ENCODE data around the gene NOTUM. TPM values are rescaled to one million over a fixed set of nuclear protein-coding genes. Genes with fewer than 3 reads are reported as not detected.

Gene NOTUM
- total and polyA plus RNA-seq, 10 of the 15 experiments (the other 5 are each of a cell fraction or from before 2014, with no cell fraction given): 0.04 to 0.13 TPM; not detected in 8

DNA sequence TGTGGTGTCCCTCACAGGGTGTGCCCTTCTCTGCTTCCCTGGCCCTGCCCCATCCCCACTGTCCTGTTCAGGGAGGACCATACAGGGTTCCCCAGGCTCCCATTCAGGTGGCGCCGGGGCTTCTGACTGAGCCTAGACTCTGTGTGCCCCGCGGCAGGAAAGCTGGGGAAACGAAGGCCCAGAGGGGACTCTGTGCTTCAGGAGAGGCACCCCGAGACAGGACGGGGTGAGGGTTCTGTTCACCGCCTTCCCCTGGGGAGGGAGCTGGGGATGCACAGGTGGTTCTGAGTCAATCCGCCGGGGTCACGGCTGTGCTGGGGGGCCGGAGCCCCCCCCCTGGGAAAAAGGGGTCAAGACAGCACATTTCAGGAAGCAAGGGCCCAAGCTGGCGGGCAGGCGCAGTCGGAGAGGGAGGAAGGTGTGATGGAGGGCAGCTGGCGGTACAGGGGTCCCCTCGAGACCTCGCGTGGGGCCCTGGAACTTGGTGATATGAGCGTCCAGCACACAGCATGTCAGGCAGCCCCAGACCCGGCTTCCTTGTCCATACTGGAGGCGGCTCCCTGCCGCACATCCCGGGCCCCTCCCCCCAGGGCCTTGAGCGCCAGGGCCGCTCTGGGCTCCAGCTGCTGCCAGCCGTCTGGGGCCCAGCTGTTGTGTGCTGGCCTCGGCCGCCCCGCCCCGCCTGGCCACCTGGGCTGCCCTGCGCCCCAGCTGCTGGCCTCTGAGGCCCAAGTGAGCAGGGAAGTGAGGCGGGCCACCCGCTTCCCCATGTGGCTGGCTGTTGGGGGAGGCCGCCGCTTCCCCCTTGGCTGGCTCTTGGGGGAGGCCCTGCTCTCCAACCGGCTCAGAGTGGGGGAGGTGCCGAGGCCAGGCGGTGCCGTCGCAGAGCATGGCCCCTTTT is 5.6 kb upstream of the NOTUM start:
- POLR2A ChIA-PET: interaction anchor here (0.6 to 2.3 kb wide), 8 partner anchors 10 to 254 kb away, joined by 3 to 18 read pairs (median 3); partner anchors contain the start of genes ASPSCR1, DCXR, FASN and SLC25A10
- intact Hi-C loops (cut with micrococcal nuclease; ENCODE audit: unreplicated experiment) (loop anchor here (5.0 kb wide), 1 partner anchor 39 kb away; the partner anchor contains the start of gene MAFG), in situ Hi-C loops (cut with MboI) (no loop called here)
- Histone ChIP-seq H3K4me2 (ENCODE audit: control insufficient read depth, insufficient read depth) (peak overlapping the region; percentile 49; the same call in 1 of the 2 replicates), H3K27ac (ENCODE audit: control insufficient read depth, insufficient read depth) (no peak overlapping the region), H2AFZ (ENCODE audit: control insufficient read depth, low read depth, low read length) (peak overlapping the region; percentile 5; the same call in 1 of the 2 replicates), H3K4me3 (no peak overlapping the region), H3K79me2 (ENCODE audit: control insufficient read depth, insufficient read depth, low read length) (no peaks in the 10 kb centered on the region), H3K4me1 (ENCODE audit: control insufficient read depth, insufficient read depth, low read length) (peaks cover 18% of the 10 kb centered on the region), H3K36me3 (ENCODE audit: control insufficient read depth in 2 of 2, insufficient read depth in 2 of 2, low read length in 1 of 2) (no peaks in the 10 kb centered on the region), H4K20me1 (ENCODE audit: control insufficient read depth, insufficient read depth) (no peaks in the 10 kb centered on the region), H3K9ac (ENCODE audit: control insufficient read depth, insufficient read depth, low read length) (no peak overlapping the region), H3K9me3 (replicated peaks; ENCODE audit: control insufficient read depth, insufficient read depth, low read length) (no peaks in the 10 kb centered on the region), H3K27me3 (replicated peaks in 1 of 2; ENCODE audit: control insufficient read depth in 2 of 2, insufficient read depth in 2 of 2, low read length in 1 of 2) (peaks cover 4 to 9% of the 10 kb centered on the region in 2 experiments)
- no peak for DNase-seq (ENCODE audit: low read depth, low spot score)
- 30% methylated on average over 35 of the region's 41 CpGs for WGBS (ENCODE audit: insufficient coverage, insufficient replicate concordance, low lambda C conversion rate, missing lambda C conversion rate)
- ATAC-seq: peak; percentile 39
- BruUV-seq (replicated peaks): no TSS peak
- no peak for FAIRE-seq
- RAD21 ChIA-PET (ENCODE audit: unreplicated experiment): interaction anchor here (1.1 to 1.9 kb wide), 2 partner anchors 37 to 56 kb away, joined by 4 to 12 read pairs; partner anchors contain the start of genes CENPX and LRRC45
- SMC1A ChIA-PET (ENCODE audit: uncharacterized antibody, unreplicated experiment): interaction anchor here (1.2 to 2.0 kb wide), 2 partner anchors 55 to 71 kb away, joined by 7 to 9 read pairs; partner anchors contain the start of gene DCXR
- CTCF ChIA-PET: interaction anchor here (0.7 to 2.9 kb wide), 3 partner anchors 7 to 55 kb away, joined by 3 to 28 read pairs (median 4); partner anchors contain the start of genes CENPX and LRRC45
- TF ChIP-seq FOXK2 (IDR thresholded peaks at IDR 0.05): no peak
- no peak for TF ChIP-seq NBN (IDR thresholded peaks at IDR 0.05)
- no peak for TF ChIP-seq ZNF274 (IDR thresholded peaks at IDR 0.05; ENCODE audit: insufficient read depth, insufficient read length)
- TF ChIP-seq, protein P1, sequence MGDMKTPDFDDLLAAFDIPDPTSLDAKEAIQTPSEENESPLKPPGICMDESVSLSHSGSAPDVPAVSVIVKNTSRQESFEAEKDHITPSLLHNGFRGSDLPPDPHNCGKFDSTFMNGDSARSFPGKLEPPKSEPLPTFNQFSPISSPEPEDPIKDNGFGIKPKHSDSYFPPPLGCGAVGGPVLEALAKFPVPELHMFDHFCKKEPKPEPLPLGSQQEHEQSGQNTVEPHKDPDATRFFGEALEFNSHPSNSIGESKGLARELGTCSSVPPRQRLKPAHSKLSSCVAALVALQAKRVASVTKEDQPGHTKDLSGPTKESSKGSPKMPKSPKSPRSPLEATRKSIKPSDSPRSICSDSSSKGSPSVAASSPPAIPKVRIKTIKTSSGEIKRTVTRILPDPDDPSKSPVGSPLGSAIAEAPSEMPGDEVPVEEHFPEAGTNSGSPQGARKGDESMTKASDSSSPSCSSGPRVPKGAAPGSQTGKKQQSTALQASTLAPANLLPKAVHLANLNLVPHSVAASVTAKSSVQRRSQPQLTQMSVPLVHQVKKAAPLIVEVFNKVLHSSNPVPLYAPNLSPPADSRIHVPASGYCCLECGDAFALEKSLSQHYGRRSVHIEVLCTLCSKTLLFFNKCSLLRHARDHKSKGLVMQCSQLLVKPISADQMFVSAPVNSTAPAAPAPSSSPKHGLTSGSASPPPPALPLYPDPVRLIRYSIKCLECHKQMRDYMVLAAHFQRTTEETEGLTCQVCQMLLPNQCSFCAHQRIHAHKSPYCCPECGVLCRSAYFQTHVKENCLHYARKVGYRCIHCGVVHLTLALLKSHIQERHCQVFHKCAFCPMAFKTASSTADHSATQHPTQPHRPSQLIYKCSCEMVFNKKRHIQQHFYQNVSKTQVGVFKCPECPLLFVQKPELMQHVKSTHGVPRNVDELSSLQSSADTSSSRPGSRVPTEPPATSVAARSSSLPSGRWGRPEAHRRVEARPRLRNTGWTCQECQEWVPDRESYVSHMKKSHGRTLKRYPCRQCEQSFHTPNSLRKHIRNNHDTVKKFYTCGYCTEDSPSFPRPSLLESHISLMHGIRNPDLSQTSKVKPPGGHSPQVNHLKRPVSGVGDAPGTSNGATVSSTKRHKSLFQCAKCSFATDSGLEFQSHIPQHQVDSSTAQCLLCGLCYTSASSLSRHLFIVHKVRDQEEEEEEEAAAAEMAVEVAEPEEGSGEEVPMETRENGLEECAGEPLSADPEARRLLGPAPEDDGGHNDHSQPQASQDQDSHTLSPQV (IDR thresholded peaks at IDR 0.05): no peak
- TF ChIP-seq STAT3 (IDR thresholded peaks at IDR 0.05; ENCODE audit: low read depth, low read length): no peak
- TF ChIP-seq PAX8 (IDR thresholded peaks at IDR 0.05): no peak
- no peak for TF ChIP-seq MTA2 (IDR thresholded peaks at IDR 0.05; ENCODE audit: low read depth)
- TF ChIP-seq, protein P2, sequence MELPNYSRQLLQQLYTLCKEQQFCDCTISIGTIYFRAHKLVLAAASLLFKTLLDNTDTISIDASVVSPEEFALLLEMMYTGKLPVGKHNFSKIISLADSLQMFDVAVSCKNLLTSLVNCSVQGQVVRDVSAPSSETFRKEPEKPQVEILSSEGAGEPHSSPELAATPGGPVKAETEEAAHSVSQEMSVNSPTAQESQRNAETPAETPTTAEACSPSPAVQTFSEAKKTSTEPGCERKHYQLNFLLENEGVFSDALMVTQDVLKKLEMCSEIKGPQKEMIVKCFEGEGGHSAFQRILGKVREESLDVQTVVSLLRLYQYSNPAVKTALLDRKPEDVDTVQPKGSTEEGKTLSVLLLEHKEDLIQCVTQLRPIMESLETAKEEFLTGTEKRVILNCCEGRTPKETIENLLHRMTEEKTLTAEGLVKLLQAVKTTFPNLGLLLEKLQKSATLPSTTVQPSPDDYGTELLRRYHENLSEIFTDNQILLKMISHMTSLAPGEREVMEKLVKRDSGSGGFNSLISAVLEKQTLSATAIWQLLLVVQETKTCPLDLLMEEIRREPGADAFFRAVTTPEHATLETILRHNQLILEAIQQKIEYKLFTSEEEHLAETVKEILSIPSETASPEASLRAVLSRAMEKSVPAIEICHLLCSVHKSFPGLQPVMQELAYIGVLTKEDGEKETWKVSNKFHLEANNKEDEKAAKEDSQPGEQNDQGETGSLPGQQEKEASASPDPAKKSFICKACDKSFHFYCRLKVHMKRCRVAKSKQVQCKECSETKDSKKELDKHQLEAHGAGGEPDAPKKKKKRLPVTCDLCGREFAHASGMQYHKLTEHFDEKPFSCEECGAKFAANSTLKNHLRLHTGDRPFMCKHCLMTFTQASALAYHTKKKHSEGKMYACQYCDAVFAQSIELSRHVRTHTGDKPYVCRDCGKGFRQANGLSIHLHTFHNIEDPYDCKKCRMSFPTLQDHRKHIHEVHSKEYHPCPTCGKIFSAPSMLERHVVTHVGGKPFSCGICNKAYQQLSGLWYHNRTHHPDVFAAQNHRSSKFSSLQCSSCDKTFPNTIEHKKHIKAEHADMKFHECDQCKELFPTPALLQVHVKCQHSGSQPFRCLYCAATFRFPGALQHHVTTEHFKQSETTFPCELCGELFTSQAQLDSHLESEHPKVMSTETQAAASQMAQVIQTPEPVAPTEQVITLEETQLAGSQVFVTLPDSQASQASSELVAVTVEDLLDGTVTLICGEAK (IDR thresholded peaks at IDR 0.05; ENCODE audit: borderline replicate concordance): no peak
- TF ChIP-seq MEF2B (IDR thresholded peaks at IDR 0.05; ENCODE audit: partially characterized antibody, poor library complexity, severe bottlenecking): no peak
- TF ChIP-seq TCF7 (IDR thresholded peaks at IDR 0.05; ENCODE audit: borderline replicate concordance): no peak
- no peak for TF ChIP-seq SMARCA5 (IDR thresholded peaks at IDR 0.05)
